ENCODE results near the gene HCFC2.

Gene HCFC2

DNA sequence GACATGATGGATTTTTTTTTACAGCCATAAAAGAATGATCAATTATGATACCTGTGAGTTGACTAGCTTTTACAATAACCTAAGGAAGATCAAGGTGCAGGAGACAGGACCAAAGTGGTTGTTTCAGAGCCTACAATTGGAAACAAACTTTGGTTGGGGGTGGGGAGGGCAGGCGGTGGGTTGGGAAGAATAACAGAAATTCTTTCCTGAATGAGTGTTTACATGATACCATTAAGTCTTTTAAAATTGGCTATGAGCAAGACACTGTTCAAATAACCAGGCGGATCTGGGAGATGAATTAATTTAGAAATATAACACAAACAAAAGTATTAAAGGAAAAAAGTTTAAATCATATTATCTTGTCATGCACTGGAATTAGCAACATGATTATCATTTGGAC lies 66.4 kb downstream of the HCFC2 start:
- H3K79me2 ChIP-seq (ENCODE audit: insufficient read depth, low read length): peaks cover 66% of the 10 kb centered on the region
- H2AFZ ChIP-seq (ENCODE audit: low read depth, low read length): no peak overlapping the region
- H3K27me3 ChIP-seq (ENCODE audit: insufficient read depth, low read length, poor library complexity): no peaks in the 10 kb centered on the region
- H3K4me3 ChIP-seq (ENCODE audit: low read depth in 1 of 2, low read length in 2 of 2): no peak overlapping the region
- no peak overlapping the region for H3K27ac ChIP-seq (ENCODE audit: low read length)
- H3K4me2 ChIP-seq (ENCODE audit: insufficient read depth, low read length): no peak overlapping the region
- H3K36me3 ChIP-seq (ENCODE audit: insufficient read depth, low read length): peaks cover 90% of the 10 kb centered on the region
- H3K9ac ChIP-seq (ENCODE audit: low read depth, low read length): no peak overlapping the region
- peaks cover 3% of the 10 kb centered on the region; the same call in 1 of the 2 replicates for H4K20me1 ChIP-seq (ENCODE audit: insufficient read depth, low read length)
- H3K9me3 ChIP-seq (ENCODE audit: insufficient read depth, low read length, severe bottlenecking): no peaks in the 10 kb centered on the region
- peaks cover 33% of the 10 kb centered on the region for H3K4me1 ChIP-seq (ENCODE audit: insufficient read depth, low read length)
- DNase-seq: no peak
- no peak for TF ChIP-seq EZH2 (IDR thresholded peaks at IDR 0.05; ENCODE audit: borderline replicate concordance, low read depth, low read length, severe bottlenecking)
- TF ChIP-seq, protein P1, sequence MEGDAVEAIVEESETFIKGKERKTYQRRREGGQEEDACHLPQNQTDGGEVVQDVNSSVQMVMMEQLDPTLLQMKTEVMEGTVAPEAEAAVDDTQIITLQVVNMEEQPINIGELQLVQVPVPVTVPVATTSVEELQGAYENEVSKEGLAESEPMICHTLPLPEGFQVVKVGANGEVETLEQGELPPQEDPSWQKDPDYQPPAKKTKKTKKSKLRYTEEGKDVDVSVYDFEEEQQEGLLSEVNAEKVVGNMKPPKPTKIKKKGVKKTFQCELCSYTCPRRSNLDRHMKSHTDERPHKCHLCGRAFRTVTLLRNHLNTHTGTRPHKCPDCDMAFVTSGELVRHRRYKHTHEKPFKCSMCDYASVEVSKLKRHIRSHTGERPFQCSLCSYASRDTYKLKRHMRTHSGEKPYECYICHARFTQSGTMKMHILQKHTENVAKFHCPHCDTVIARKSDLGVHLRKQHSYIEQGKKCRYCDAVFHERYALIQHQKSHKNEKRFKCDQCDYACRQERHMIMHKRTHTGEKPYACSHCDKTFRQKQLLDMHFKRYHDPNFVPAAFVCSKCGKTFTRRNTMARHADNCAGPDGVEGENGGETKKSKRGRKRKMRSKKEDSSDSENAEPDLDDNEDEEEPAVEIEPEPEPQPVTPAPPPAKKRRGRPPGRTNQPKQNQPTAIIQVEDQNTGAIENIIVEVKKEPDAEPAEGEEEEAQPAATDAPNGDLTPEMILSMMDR (IDR thresholded peaks at IDR 0.05; ENCODE audit: borderline replicate concordance, extremely low read depth, low read length, poor library complexity, severe bottlenecking): no peak
- no peak for ATAC-seq (ENCODE audit: insufficient read depth, low read depth)

DNA sequence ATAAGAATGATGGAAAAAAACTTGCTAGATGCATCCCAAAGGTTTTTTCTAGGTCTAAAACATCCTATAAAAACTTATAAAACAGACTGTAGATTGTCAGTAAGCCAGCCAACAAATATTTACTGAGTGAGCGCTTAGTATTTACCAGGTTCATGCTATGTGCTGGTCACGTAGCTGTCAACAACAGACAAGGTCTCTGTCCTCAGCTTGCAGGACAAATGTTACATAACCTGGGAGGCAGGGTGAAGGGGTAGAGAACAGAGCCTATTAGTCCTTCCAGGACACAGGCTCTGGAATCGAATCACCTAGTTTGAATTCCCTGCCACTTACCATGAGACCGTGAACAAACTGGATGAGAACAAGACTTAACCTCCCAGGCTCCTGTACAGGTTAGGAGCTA lies 67.3 kb downstream of the HCFC2 start:
- no peak overlapping the region for H3K27ac ChIP-seq (ENCODE audit: low read length)
- no peaks in the 10 kb centered on the region for H3K9me3 ChIP-seq (ENCODE audit: insufficient read depth, low read length, severe bottlenecking)
- TF ChIP-seq, protein P1 (IDR thresholded peaks at IDR 0.05; ENCODE audit: borderline replicate concordance, extremely low read depth, low read length, poor library complexity, severe bottlenecking): no peak
- TF ChIP-seq EZH2 (IDR thresholded peaks at IDR 0.05; ENCODE audit: borderline replicate concordance, low read depth, low read length, severe bottlenecking): no peak
- DNase-seq: no peak
- no peak overlapping the region for H3K9ac ChIP-seq (ENCODE audit: low read depth, low read length)
- peaks cover 72% of the 10 kb centered on the region for H3K79me2 ChIP-seq (ENCODE audit: insufficient read depth, low read length)
- H3K4me3 ChIP-seq (ENCODE audit: low read depth in 1 of 2, low read length in 2 of 2): no peak overlapping the region
- ATAC-seq (ENCODE audit: insufficient read depth, low read depth): no peak
- H3K4me2 ChIP-seq (ENCODE audit: insufficient read depth, low read length): no peak overlapping the region
- H3K27me3 ChIP-seq (ENCODE audit: insufficient read depth, low read length, poor library complexity): no peaks in the 10 kb centered on the region
- peaks cover 3% of the 10 kb centered on the region; the same call in 1 of the 2 replicates for H4K20me1 ChIP-seq (ENCODE audit: insufficient read depth, low read length)
- peaks cover 81% of the 10 kb centered on the region for H3K36me3 ChIP-seq (ENCODE audit: insufficient read depth, low read length)
- H3K4me1 ChIP-seq (ENCODE audit: insufficient read depth, low read length): peaks cover 41% of the 10 kb centered on the region
- no peak overlapping the region for H2AFZ ChIP-seq (ENCODE audit: low read depth, low read length)

DNA sequence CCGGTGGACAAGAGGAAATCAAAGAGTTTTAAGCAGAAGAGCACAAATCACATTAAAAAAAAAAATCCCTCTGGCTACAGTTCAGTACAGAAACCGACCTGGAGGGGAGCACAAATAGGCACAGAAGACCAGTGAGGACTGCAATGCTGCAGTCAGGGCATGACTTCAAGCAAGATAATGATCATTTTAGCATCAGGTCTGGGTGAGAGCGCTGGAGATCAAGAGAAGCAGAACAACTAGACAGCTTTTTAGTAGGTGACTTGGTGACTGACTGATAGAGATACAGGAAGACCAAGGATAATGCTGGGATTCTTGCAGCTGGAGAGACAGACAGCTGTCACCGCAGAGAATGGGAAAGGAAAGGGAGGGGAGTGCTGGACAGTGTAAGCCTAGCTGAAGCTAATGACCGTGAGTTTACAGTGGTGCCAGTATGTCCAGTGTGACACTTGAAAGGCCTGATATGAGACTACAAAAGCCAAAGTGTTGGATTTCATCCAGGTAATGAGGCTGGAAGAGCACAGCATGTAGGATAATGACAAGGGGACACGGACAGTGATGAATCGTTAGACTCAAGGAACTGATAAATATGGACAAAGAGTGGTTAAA lies 68.1 kb downstream of the HCFC2 start:
- H3K9ac ChIP-seq (ENCODE audit: low read depth, low read length): no peak overlapping the region
- peaks cover 3% of the 10 kb centered on the region; the same call in 1 of the 2 replicates for H4K20me1 ChIP-seq (ENCODE audit: insufficient read depth, low read length)
- peaks cover 80% of the 10 kb centered on the region for H3K79me2 ChIP-seq (ENCODE audit: insufficient read depth, low read length)
- H3K36me3 ChIP-seq (ENCODE audit: insufficient read depth, low read length): peaks cover 76% of the 10 kb centered on the region
- DNase-seq: no peak
- H3K27ac ChIP-seq (ENCODE audit: low read length): no peak overlapping the region
- ATAC-seq (ENCODE audit: insufficient read depth, low read depth): no peak
- peaks cover 46% of the 10 kb centered on the region for H3K4me1 ChIP-seq (ENCODE audit: insufficient read depth, low read length)
- H2AFZ ChIP-seq (ENCODE audit: low read depth, low read length): no peak overlapping the region
- TF ChIP-seq, protein P1 (IDR thresholded peaks at IDR 0.05; ENCODE audit: borderline replicate concordance, extremely low read depth, low read length, poor library complexity, severe bottlenecking): no peak
- TF ChIP-seq EZH2 (IDR thresholded peaks at IDR 0.05; ENCODE audit: borderline replicate concordance, low read depth, low read length, severe bottlenecking): no peak
- H3K4me2 ChIP-seq (ENCODE audit: insufficient read depth, low read length): no peak overlapping the region; the same call in 1 of the 2 replicates
- no peaks in the 10 kb centered on the region for H3K27me3 ChIP-seq (ENCODE audit: insufficient read depth, low read length, poor library complexity)
- H3K4me3 ChIP-seq (ENCODE audit: low read depth in 1 of 2, low read length in 2 of 2): no peak overlapping the region
- H3K9me3 ChIP-seq (ENCODE audit: insufficient read depth, low read length, severe bottlenecking): no peaks in the 10 kb centered on the region
